ENCODE measurements around the gene ALKBH5.

Gene ALKBH5

GRCh38 chr17:18247613-18248001 lies 64.0 kb downstream of the ALKBH5 start:
- Mint-ChIP-seq H3K4me3 (no peak overlapping the region), H3K9me3 (no peaks in the 10 kb centered on the region), H3K27me3 (no peaks in the 10 kb centered on the region), H3K4me1 (ENCODE audit: low read depth) (no peaks in the 10 kb centered on the region), H3K36me3 (ENCODE audit: low read depth) (peaks cover 29% of the 10 kb centered on the region), H3K27ac (no peak overlapping the region)

GRCh38 chr17:18248300-18248731 lies 64.7 kb downstream of the ALKBH5 start:
- no peaks in the 10 kb centered on the region for H3K4me1 Mint-ChIP-seq (ENCODE audit: low read depth)
- H3K9me3 Mint-ChIP-seq = no peaks in the 10 kb centered on the region
- H3K36me3 Mint-ChIP-seq (ENCODE audit: low read depth) = peaks cover 35% of the 10 kb centered on the region
- H3K27me3 Mint-ChIP-seq = no peaks in the 10 kb centered on the region
- H3K4me3 Mint-ChIP-seq = no peak overlapping the region
- no peak overlapping the region for H3K27ac Mint-ChIP-seq

DNA sequence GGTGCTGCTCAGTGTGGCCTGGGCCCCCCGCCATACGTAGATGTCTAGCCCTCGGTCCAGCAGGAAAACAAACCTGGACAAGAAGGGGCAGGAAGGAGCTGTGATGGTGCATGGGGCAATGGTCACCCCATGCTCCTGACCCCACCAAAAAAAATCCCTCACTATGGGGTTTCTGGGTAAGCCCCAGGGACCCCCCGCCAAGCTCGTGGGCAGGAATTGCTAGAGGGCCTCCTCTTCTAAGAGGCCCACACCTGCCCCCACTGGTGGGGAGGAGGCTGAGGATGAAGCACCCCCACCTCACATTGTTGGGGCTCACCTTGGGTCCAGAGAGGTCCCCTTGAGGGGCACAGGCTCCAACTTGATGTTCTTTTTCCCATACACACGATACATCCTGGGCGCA lies 65.2 kb downstream of the ALKBH5 start:
- Mint-ChIP-seq H3K27ac (no peak overlapping the region), H3K4me3 (no peak overlapping the region), H3K27me3 (no peaks in the 10 kb centered on the region), H3K4me1 (ENCODE audit: low read depth) (no peaks in the 10 kb centered on the region), H3K36me3 (ENCODE audit: low read depth) (peaks cover 39% of the 10 kb centered on the region), H3K9me3 (no peaks in the 10 kb centered on the region)

- Mint-ChIP-seq H3K27ac (no peak overlapping the region), H3K4me1 (ENCODE audit: low read depth) (peaks cover 2% of the 10 kb centered on the region), H3K9me3 (no peaks in the 10 kb centered on the region), H3K36me3 (ENCODE audit: low read depth) (peaks cover 41% of the 10 kb centered on the region), H3K27me3 (no peaks in the 10 kb centered on the region), H3K4me3 (no peak overlapping the region)
Measured at GRCh38 chr17:18250259-18250658, 66.6 kb downstream of the ALKBH5 start.

GRCh38 chr17:18250708-18251107 lies 67.1 kb downstream of the ALKBH5 start:
- peaks cover 3% of the 10 kb centered on the region for H3K4me1 Mint-ChIP-seq (ENCODE audit: low read depth)
- no peaks in the 10 kb centered on the region for H3K27me3 Mint-ChIP-seq
- peaks cover 42% of the 10 kb centered on the region for H3K36me3 Mint-ChIP-seq (ENCODE audit: low read depth)
- no peak overlapping the region for H3K4me3 Mint-ChIP-seq
- H3K9me3 Mint-ChIP-seq = no peaks in the 10 kb centered on the region
- H3K27ac Mint-ChIP-seq = no peak overlapping the region

DNA sequence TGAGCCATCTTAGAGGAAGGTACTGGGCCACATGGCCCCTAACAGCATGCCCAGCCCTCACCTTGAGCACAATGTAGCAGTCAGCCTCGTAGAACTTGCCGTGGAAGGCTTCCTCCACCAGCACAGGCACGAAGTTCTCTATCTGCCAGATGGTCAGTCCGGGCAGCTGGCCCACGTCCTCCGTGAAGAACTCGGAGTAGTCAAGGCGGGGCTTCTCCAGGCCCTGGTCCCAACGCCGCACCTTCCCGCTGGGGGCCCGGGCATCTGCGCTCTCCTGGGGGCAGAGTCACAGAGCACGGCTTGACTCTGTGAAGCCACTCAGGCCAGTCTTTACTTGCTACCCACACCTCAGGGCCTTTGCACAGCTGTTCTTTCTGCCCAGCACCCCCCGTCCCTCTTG lies 67.6 kb downstream of the ALKBH5 start:
- H3K4me3 Mint-ChIP-seq = no peak overlapping the region
- H3K36me3 Mint-ChIP-seq (ENCODE audit: low read depth) = peaks cover 47% of the 10 kb centered on the region
- H3K27ac Mint-ChIP-seq = no peak overlapping the region
- H3K9me3 Mint-ChIP-seq = no peaks in the 10 kb centered on the region
- H3K4me1 Mint-ChIP-seq (ENCODE audit: low read depth) = peaks cover 6% of the 10 kb centered on the region
- H3K27me3 Mint-ChIP-seq = no peaks in the 10 kb centered on the region

DNA sequence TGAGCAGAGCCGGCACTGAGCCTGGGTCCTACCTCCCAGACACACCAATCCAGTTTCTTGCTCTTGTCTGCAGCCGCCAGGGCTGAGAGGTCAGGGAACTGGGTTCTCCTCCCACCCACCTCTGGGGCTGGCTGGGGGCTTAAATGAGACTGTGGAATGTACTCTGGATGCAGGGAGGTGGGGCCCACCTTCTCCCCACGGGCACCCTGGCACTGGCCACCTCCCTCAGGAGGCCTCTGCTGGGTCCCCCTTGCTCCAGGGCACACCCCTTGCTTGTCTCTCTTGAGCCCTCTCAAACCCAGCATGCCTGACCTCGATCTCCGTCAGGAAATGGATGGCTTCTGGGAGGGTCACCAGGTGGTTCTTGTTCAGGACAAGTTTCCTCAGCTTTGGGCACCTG lies 68.5 kb downstream of the ALKBH5 start:
- H3K9me3 Mint-ChIP-seq = no peaks in the 10 kb centered on the region
- H3K27ac Mint-ChIP-seq = no peak overlapping the region
- no peaks in the 10 kb centered on the region for H3K27me3 Mint-ChIP-seq
- H3K36me3 Mint-ChIP-seq (ENCODE audit: low read depth) = peaks cover 45% of the 10 kb centered on the region
- peaks cover 15% of the 10 kb centered on the region for H3K4me1 Mint-ChIP-seq (ENCODE audit: low read depth)
- no peak overlapping the region for H3K4me3 Mint-ChIP-seq

DNA sequence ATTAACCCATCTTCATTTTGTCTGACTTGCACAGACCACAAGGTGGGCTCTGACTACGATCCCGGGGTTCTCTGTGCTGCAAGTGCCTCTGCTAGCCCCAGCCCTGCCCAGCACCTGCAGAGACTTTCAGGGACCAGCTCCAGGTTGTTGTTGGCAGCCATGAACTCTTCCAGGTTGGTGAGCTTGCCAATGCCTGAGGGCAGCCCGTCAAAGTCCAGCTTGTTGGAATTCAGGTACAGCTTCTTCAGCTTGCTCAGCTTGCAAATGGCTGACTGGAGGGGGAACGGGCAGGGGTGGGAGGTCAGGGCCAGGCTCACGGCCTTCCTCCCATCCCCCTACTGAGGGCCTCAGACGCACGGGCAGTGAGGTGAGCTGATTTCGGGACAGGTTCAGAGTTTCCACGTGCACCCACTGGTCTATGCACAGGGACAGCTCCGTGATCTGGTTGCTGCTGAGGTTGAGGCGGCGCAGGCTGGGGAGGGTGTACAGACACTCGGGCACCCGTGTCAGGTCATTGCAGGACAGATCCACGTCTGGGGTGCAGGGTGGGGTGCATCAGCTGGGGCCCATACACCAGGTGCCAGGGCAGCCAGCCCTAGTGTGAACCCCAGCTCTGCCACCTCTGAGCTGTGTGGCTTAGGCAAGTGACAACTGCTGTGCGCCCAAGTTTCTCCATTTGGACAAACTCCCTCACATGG lies 69.7 kb downstream of the ALKBH5 start:
- Mint-ChIP-seq H3K4me1 (ENCODE audit: low read depth) (peaks cover 23% of the 10 kb centered on the region), H3K36me3 (ENCODE audit: low read depth) (peaks cover 39% of the 10 kb centered on the region), H3K27me3 (no peaks in the 10 kb centered on the region), H3K9me3 (no peaks in the 10 kb centered on the region), H3K27ac (no peak overlapping the region), H3K4me3 (no peak overlapping the region)

- H3K27me3 Mint-ChIP-seq = no peaks in the 10 kb centered on the region
- H3K36me3 Mint-ChIP-seq (ENCODE audit: low read depth) = peaks cover 37% of the 10 kb centered on the region
- peaks cover 23% of the 10 kb centered on the region for H3K4me1 Mint-ChIP-seq (ENCODE audit: low read depth)
- H3K4me3 Mint-ChIP-seq = no peak overlapping the region
- no peak overlapping the region for H3K27ac Mint-ChIP-seq
- H3K9me3 Mint-ChIP-seq = no peaks in the 10 kb centered on the region
Measured at GRCh38 chr17:18253947-18254821, 70.6 kb downstream of the ALKBH5 start.

DNA sequence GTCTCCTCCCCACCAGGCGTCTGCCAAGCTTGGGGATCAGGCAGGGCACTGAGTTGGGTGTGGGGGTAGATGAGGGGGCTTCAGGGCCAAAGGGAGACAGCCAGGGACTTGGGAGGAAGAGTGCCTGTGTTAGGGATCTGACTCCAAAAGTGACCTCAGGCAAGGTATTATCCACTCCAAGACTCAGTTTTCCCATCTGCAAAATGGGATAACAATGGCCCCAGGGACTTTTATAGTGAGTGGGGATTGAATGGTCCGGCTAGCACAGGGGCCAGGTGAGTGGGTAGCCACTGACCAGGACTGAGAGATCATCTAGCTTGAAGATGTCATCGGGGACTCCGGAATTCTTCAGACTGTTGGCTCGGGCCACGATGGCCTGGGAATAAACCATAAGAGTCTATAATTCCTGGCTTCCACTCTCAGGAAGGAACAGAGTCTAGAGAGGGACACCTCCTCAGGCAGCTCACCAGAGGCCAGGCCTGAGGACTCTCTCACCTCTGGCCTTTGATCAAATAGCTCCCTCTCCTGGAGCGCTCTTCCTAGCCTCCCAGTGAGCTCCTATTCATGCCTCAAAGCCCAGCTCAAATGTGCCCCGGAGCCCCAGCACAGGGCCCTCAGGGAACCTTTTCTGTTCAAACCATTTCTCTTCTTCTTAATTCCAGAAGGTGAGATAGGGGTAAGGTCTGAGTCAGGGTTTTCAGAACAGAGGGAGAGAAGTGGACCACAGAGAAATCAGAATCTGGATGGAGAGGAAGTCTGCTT lies 71.4 kb downstream of the ALKBH5 start:
- H3K27ac Mint-ChIP-seq = no peak overlapping the region
- no peaks in the 10 kb centered on the region for H3K27me3 Mint-ChIP-seq
- no peaks in the 10 kb centered on the region for H3K9me3 Mint-ChIP-seq
- H3K36me3 Mint-ChIP-seq (ENCODE audit: low read depth) = peaks cover 36% of the 10 kb centered on the region
- no peak overlapping the region for H3K4me3 Mint-ChIP-seq
- peaks cover 30% of the 10 kb centered on the region for H3K4me1 Mint-ChIP-seq (ENCODE audit: low read depth)

DNA sequence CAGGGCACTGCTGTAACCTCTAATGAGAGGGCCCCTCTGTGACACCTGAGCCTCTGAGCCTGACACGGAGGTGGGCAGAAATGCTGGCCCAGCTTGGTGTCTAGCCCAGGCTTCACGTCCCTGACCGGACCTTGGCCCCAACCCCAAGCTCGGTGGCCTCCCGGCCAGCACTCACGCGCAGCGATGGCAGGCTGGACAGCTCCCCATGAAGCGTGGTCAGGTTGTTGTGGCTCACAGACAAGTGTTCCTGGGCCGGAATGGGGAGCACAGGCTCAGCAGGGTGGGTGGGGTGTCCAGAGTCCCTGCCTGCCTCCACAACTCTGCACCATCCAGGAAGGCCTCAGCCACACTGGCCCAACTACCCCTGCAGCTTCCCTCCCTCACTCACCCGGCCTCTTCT lies 72.7 kb downstream of the ALKBH5 start:
- no peak overlapping the region for H3K27ac Mint-ChIP-seq
- H3K4me3 Mint-ChIP-seq = no peak overlapping the region
- peaks cover 34% of the 10 kb centered on the region for H3K4me1 Mint-ChIP-seq (ENCODE audit: low read depth)
- H3K9me3 Mint-ChIP-seq = no peaks in the 10 kb centered on the region
- no peaks in the 10 kb centered on the region for H3K27me3 Mint-ChIP-seq
- H3K36me3 Mint-ChIP-seq (ENCODE audit: low read depth) = peaks cover 27% of the 10 kb centered on the region

DNA sequence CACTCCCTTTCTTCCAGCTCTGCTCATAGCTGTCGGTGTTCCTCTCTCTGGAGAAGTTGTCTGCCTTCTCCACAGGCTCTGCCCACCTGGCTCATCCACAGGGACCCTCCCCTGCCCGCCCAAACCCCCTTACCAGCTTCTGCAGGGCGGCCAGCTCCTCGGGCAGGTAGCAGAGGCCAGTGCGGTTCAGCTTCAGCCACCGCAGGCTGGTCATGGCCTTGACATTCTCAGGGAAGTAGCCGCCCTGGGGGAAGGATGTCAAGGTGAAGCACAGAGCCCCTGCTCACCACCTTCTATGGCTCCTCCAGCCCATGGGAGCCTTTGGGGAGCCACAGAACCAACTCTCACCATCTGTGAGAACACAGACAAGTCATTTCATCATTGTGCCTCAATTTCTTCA lies 73.1 kb downstream of the ALKBH5 start:
- Mint-ChIP-seq H3K27ac (peak overlapping the region; percentile 52), H3K36me3 (ENCODE audit: low read depth) (peaks cover 23% of the 10 kb centered on the region), H3K27me3 (no peaks in the 10 kb centered on the region), H3K9me3 (no peaks in the 10 kb centered on the region), H3K4me3 (peak overlapping the region; percentile 97), H3K4me1 (ENCODE audit: low read depth) (peaks cover 38% of the 10 kb centered on the region)

DNA sequence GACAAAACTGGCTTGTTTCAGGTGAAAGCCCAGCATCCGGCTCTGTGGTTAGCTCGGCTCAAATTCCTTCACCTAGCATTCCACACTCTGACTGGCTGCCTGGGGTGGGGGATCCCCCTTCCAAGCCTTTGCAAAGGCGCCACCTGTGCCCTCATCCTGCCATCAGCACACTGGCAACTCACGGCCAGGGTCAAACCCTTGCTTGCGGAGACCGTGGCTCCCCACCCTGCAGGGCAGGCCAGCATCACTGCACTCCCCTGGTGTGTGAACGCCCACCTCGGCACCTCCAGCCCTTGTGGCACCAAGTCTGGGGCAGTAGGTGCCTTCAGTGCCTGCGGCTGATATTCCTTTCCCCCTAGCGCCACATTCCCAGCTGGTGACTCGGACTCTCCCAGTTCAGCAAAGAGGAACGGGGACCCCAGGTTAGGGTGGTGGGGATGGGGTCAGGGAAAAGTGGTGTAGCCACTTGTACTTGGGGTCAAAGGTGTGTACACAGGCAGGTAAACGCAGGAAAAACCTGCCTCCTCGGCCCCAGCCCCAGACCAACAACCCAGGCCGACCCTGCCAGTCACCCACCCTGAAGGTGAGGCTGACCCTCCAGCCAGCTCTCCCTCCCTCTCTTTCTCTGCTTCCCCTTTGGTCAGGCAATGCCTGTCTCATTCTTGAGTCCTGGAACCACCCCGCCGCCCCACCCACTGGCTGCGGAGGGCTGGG lies 73.8 kb downstream of the ALKBH5 start:
- Mint-ChIP-seq H3K27me3 (no peaks in the 10 kb centered on the region), H3K4me3 (peak overlapping the region; percentile 97), H3K27ac (peak overlapping the region; percentile 86), H3K9me3 (no peaks in the 10 kb centered on the region), H3K36me3 (ENCODE audit: low read depth) (peaks cover 22% of the 10 kb centered on the region), H3K4me1 (ENCODE audit: low read depth) (peaks cover 42% of the 10 kb centered on the region)

- Mint-ChIP-seq H3K36me3 (ENCODE audit: low read depth) (peaks cover 19% of the 10 kb centered on the region), H3K4me3 (peak overlapping the region; percentile 97), H3K27ac (peak overlapping the region; percentile 86), H3K27me3 (no peaks in the 10 kb centered on the region), H3K9me3 (no peaks in the 10 kb centered on the region), H3K4me1 (ENCODE audit: low read depth) (peaks cover 42% of the 10 kb centered on the region)
Measured at GRCh38 chr17:18257982-18258355, 74.3 kb downstream of the ALKBH5 start.
